Fibroblast of the aortic adventitia (primary cell): Measurements from ENCODE around the gene LMX1A. TPM values are rescaled to one million over a fixed set of nuclear protein-coding genes. Genes with fewer than 3 reads are reported as not detected.

Experiments used
- DNase-seq: peaks from one replicate; pipeline ENCODE4 v3.0.0-alpha.2; 2010; ENCODE audit warnings: low read depth
- H3K4me3 ChIP-seq: 2 replicates; pipeline ENCODE4 v1.5.1; 2011; ENCODE audit warnings: low read depth, mild to moderate bottlenecking, control low read depth, low read length, moderate library complexity
- CTCF ChIP-seq: IDR thresholded peaks from 2 replicates; pipeline ENCODE4 v1.5.1; 2011; ENCODE audit warnings: mild to moderate bottlenecking, low read length, control low read depth, inconsistent platforms; ENCODE audit not compliant: insufficient read depth
- total RNA-seq: library from RNA; depleted of rRNA; stranded (reverse); fragments of >200 nt; gene quantifications from 2 replicates; pipeline ENCODE4 v1.2.3, GENCODE V29; 2012; ENCODE audit warnings: low replicate concordance

The LMX1A gene
- total RNA-seq, 1 donor, result not detected

GRCh38 chr1:165344198-165344597 lies 12.3 kb downstream of the LMX1A start:
- no peak for DNase-seq
- no peak for TF ChIP-seq CTCF
- no peak overlapping the region for H3K4me3 ChIP-seq

GRCh38 chr1:165342587-165342986 lies 13.9 kb downstream of the LMX1A start:
- DNase-seq, result no peak

GRCh38 chr1:165342168-165342567 lies 14.3 kb downstream of the LMX1A start:
- DNase-seq, result no peak
- no peak for TF ChIP-seq CTCF

More at GRCh38 chr1:165342587-165342986, 13.9 kb downstream of the LMX1A start:
- H3K4me3 ChIP-seq, result no peak overlapping the region
- no peak for TF ChIP-seq CTCF

GRCh38 chr1:165339164-165339563 lies 17.4 kb downstream of the LMX1A start:
- no peak overlapping the region for H3K4me3 ChIP-seq
- TF ChIP-seq CTCF, result no peak
- DNase-seq, result no peak

More at GRCh38 chr1:165342168-165342567, 14.3 kb downstream of the LMX1A start:
- H3K4me3 ChIP-seq, result no peak overlapping the region

GRCh38 chr1:165330483-165330882 lies 26.0 kb downstream of the LMX1A start:
- no peak overlapping the region for H3K4me3 ChIP-seq
- DNase-seq, result no peak
- TF ChIP-seq CTCF, result no peak

GRCh38 chr1:165329104-165329503 lies 27.4 kb downstream of the LMX1A start:
- DNase-seq, result no peak
- no peak for TF ChIP-seq CTCF
- H3K4me3 ChIP-seq, result no peak overlapping the region

- TF ChIP-seq CTCF, result no peak
- H3K4me3 ChIP-seq, result no peak overlapping the region
- DNase-seq, result no peak
Measured at GRCh38 chr1:165328136-165328535, 28.4 kb downstream of the LMX1A start.
